Astrocyte (in vitro differentiated cells and primary cell): Measurements from ENCODE around the gene SUSD4. TPM values are rescaled to one million over a fixed set of nuclear protein-coding genes. Genes with fewer than 3 reads are reported as not detected.

Experiments
- DNase-seq: peaks from one replicate; pipeline ENCODE4 v3.0.0-alpha.2; 2010; ENCODE audit warnings: low read depth
- FAIRE-seq: peaks from 2 replicates; lab custom pipeline; 2011; peaks lifted over from hg19 to GRCh38; lab: Jason Lieb, UNC
- H2AFZ ChIP-seq: 2 replicates; pipeline ENCODE4 v1.6.0; 2012; ENCODE audit warnings: low read depth, low read length, inconsistent platforms
- H3K27ac ChIP-seq: 2 replicates; pipeline ENCODE4 v1.5.1; 2011; ENCODE audit warnings: low read depth, low read length, inconsistent platforms
- H3K27me3 ChIP-seq: 2 replicates; pipeline ENCODE4 v1.6.0; 2011; ENCODE audit warnings: low read length, inconsistent platforms; ENCODE audit not compliant: insufficient read depth
- H3K36me3 ChIP-seq: 2 replicates; pipeline ENCODE4 v1.5.1; 2011; ENCODE audit warnings: low read length, inconsistent platforms; ENCODE audit not compliant: insufficient read depth
- H3K4me1 ChIP-seq: 2 replicates; pipeline ENCODE4 v1.5.1; 2011; ENCODE audit warnings: low read length, inconsistent platforms; ENCODE audit not compliant: insufficient read depth
- H3K4me2 ChIP-seq: 2 replicates; pipeline ENCODE4 v1.6.0; 2012; ENCODE audit warnings: low read length, inconsistent platforms
- H3K4me3 ChIP-seq: 2 replicates; pipeline ENCODE4 v1.5.1; 2011; ENCODE audit warnings: low read depth, mild to moderate bottlenecking, low read length, inconsistent platforms; ENCODE audit not compliant: insufficient read depth
- H3K79me2 ChIP-seq: 2 replicates; pipeline ENCODE4 v1.6.0; 2012; ENCODE audit warnings: mild to moderate bottlenecking, low read length, inconsistent platforms; ENCODE audit not compliant: insufficient read depth
- H3K9ac ChIP-seq: 2 replicates; pipeline ENCODE4 v1.6.0; 2012; ENCODE audit warnings: mild to moderate bottlenecking, low read length, inconsistent platforms
- H3K9me3 ChIP-seq: 2 replicates; pipeline ENCODE4 v1.5.1; 2012; ENCODE audit warnings: low read depth, mild to moderate bottlenecking, low read length, inconsistent platforms; ENCODE audit not compliant: insufficient read depth
- H4K20me1 ChIP-seq: 2 replicates; pipeline ENCODE4 v1.6.0; 2012; ENCODE audit warnings: low read length, inconsistent platforms; ENCODE audit not compliant: insufficient read depth
- H3K27ac Mint-ChIP-seq: one replicate; pipeline ENCODE4 v1.8.0; 2021; ENCODE audit warnings: mild to moderate bottlenecking, mixed read lengths; ENCODE audit not compliant: unreplicated experiment
- H3K27me3 Mint-ChIP-seq: one replicate; pipeline ENCODE4 v1.8.0; 2021; ENCODE audit warnings: low read depth, mixed read lengths; ENCODE audit not compliant: unreplicated experiment
- H3K36me3 Mint-ChIP-seq: one replicate; pipeline ENCODE4 v1.8.0; 2021; ENCODE audit warnings: low read depth, mixed read lengths; ENCODE audit not compliant: unreplicated experiment
- H3K4me1 Mint-ChIP-seq: one replicate; pipeline ENCODE4 v1.8.0; 2021; ENCODE audit warnings: low read depth, mixed read lengths; ENCODE audit not compliant: unreplicated experiment
- H3K4me3 Mint-ChIP-seq: one replicate; pipeline ENCODE4 v1.8.0; 2021; ENCODE audit warnings: mild to moderate bottlenecking, moderate library complexity, mixed read lengths; ENCODE audit not compliant: unreplicated experiment
- H3K9me3 Mint-ChIP-seq: one replicate; pipeline ENCODE4 v1.8.0; 2021; ENCODE audit warnings: mild to moderate bottlenecking, mixed read lengths; ENCODE audit not compliant: unreplicated experiment
- CTCF ChIP-seq: IDR thresholded peaks from 2 replicates; pipeline ENCODE4 v1.5.1; 2011; ENCODE audit warnings: low read depth, mild to moderate bottlenecking, inconsistent platforms, low read length, moderate library complexity; ENCODE audit not compliant: insufficient read depth
- EZH2 ChIP-seq: IDR thresholded peaks from 2 replicates; pipeline ENCODE4 v1.6.1; 2012; ENCODE audit warnings: mild to moderate bottlenecking, low read length, inconsistent platforms; ENCODE audit not compliant: insufficient read depth
- total RNA-seq: library from RNA; stranded (reverse); gene quantifications from 2 replicates; pipeline ENCODE4 v1.2.1, GENCODE V29; 2021

Gene SUSD4
- total RNA-seq, 1 donor from 2014 or later, result 9.2 TPM

- DNase-seq (no peak), FAIRE-seq (no peak)
- Histone ChIP-seq H3K9me3 (peaks cover 4% of the 10 kb centered on the region), H3K36me3 (no peaks in the 10 kb centered on the region), H3K27ac (no peak overlapping the region), H3K4me1 (no peaks in the 10 kb centered on the region), H3K79me2 (no peaks in the 10 kb centered on the region), H3K9ac (no peak overlapping the region), H3K4me2 (no peak overlapping the region), H3K4me3 (no peak overlapping the region), H4K20me1 (no peaks in the 10 kb centered on the region), H2AFZ (no peak overlapping the region), H3K27me3 (no peaks in the 10 kb centered on the region)
- no peaks in the 10 kb centered on the region for H3K4me1 Mint-ChIP-seq
- H3K36me3 Mint-ChIP-seq, result no peaks in the 10 kb centered on the region
- peaks cover 9% of the 10 kb centered on the region for H3K9me3 Mint-ChIP-seq
- peaks cover 11% of the 10 kb centered on the region for H3K27me3 Mint-ChIP-seq
- H3K27ac Mint-ChIP-seq, result no peak overlapping the region
- no peak for TF ChIP-seq EZH2
- no peak for TF ChIP-seq CTCF
- H3K4me3 Mint-ChIP-seq, result no peak overlapping the region
Measured at GRCh38 chr1:223374064-223374610, 10.2 kb upstream of the SUSD4 start.

GRCh38 chr1:223364685-223365382, 858 bp upstream of the SUSD4 start:
- peak; percentile 90 for TF ChIP-seq EZH2
- no peak for TF ChIP-seq CTCF

More at GRCh38 chr1:223364685-223365382, 858 bp upstream of the SUSD4 start:
- Mint-ChIP-seq H3K27me3 (peaks cover 15% of the 10 kb centered on the region), H3K4me1 (peaks cover 12% of the 10 kb centered on the region), H3K36me3 (no peaks in the 10 kb centered on the region), H3K27ac (no peak overlapping the region), H3K9me3 (peaks cover 1% of the 10 kb centered on the region), H3K4me3 (peak overlapping the region; percentile 80)
- no peaks in the 10 kb centered on the region for H3K36me3 ChIP-seq
- H2AFZ ChIP-seq, result peak overlapping the region; percentile 34
- peaks cover 16% of the 10 kb centered on the region for H3K4me1 ChIP-seq
- peak overlapping the region; percentile 88 for H3K4me2 ChIP-seq
- FAIRE-seq (no peak), DNase-seq (no peak)
- peak overlapping the region; percentile 10 for H3K4me3 ChIP-seq
- no peaks in the 10 kb centered on the region for H3K79me2 ChIP-seq
- no peak overlapping the region for H3K9ac ChIP-seq
- no peak overlapping the region for H3K27ac ChIP-seq
- H3K9me3 ChIP-seq, result no peaks in the 10 kb centered on the region
- no peaks in the 10 kb centered on the region for H4K20me1 ChIP-seq
- H3K27me3 ChIP-seq, result peaks cover 42% of the 10 kb centered on the region
